Karpas-422 (cell line): ENCODE measurements around the gene GATAD2B. TPM values are rescaled to one million over a fixed set of nuclear protein-coding genes. Genes with fewer than 3 reads are reported as not detected.
A peak's percentile ranks its signal among the peaks of the same experiment; 100 is the strongest.

Experiments
- DNase-seq: peaks from one replicate; pipeline ENCODE4 v3.0.0-alpha.2; 2015
- H2AFZ ChIP-seq: fragments of 200-600 bp; sonication (generic); 2 replicates; pipeline ENCODE4 v1.6.1; 2014; ENCODE audit warnings: antibody characterized with exemption, low read length, mixed read lengths
- H3K27ac ChIP-seq: fragments of 200-600 bp; sonication (generic); 2 replicates; pipeline ENCODE4 v1.5.1; 2014; ENCODE audit warnings: mild to moderate bottlenecking, low read length, moderate library complexity
- H3K27me3 ChIP-seq: fragments of 200-600 bp; sonication (generic); 2 replicates; pipeline ENCODE4 v1.6.1; 2014; ENCODE audit warnings: low read length, mixed read lengths
- H3K36me3 ChIP-seq: fragments of 200-600 bp; sonication (generic); 2 replicates; pipeline ENCODE4 v1.6.1; 2014; ENCODE audit warnings: low read length, mixed read lengths; ENCODE audit not compliant: insufficient read depth
- H3K4me1 ChIP-seq: fragments of 200-600 bp; sonication (generic); 2 replicates; pipeline ENCODE4 v1.6.1; 2014; ENCODE audit warnings: mild to moderate bottlenecking, low read length, mixed read lengths
- H3K4me2 ChIP-seq: fragments of 200-600 bp; sonication (generic); 2 replicates; pipeline ENCODE4 v1.6.1; 2014; ENCODE audit warnings: low read length, low read depth, mild to moderate bottlenecking; ENCODE audit not compliant: poor library complexity, severe bottlenecking
- H3K4me3 ChIP-seq: fragments of 200-600 bp; sonication (generic); 2 replicates; pipeline ENCODE4 v1.5.1; 2014; ENCODE audit warnings: mild to moderate bottlenecking, antibody characterized with exemption, low read length, mixed read lengths
- H3K79me2 ChIP-seq: fragments of 200-600 bp; sonication (generic); 2 replicates; pipeline ENCODE4 v1.6.1; 2014; ENCODE audit warnings: mild to moderate bottlenecking, low read length, mixed read lengths
- H3K9ac ChIP-seq: fragments of 200-600 bp; sonication (generic); 2 replicates; pipeline ENCODE4 v1.6.0; 2014; ENCODE audit warnings: low read length
- H3K9me2 ChIP-seq: fragments of 200-600 bp; sonication (generic), shearing (Covaris generic); replicated peaks from 2 replicates; pipeline ENCODE4 v1.6.0; 2014; ENCODE audit warnings: mild to moderate bottlenecking, low read length, moderate library complexity; ENCODE audit not compliant: insufficient read depth
- H3K9me3 ChIP-seq: fragments of 300-700, 200-600 bp; sonication (generic); 2 replicates; pipeline ENCODE4 v1.6.1; 2014; ENCODE audit warnings: low read length, mixed read lengths
- H4K20me1 ChIP-seq: fragments of 200-600 bp; sonication (generic); 2 replicates; pipeline ENCODE4 v1.6.1; 2014; ENCODE audit warnings: mild to moderate bottlenecking, antibody characterized with exemption, low read length, low read depth; ENCODE audit not compliant: insufficient read depth
- total RNA-seq: library from RNA; depleted of rRNA; stranded (reverse); fragments of >200 nt; shearing (Covaris generic); gene quantifications from 2 replicates; pipeline ENCODE4 v1.2.3, GENCODE V29; 2014; ENCODE audit warnings: low replicate concordance

Gene GATAD2B
- total RNA-seq, 1 experiment from 2014 or later, result 21.8 TPM

DNA sequence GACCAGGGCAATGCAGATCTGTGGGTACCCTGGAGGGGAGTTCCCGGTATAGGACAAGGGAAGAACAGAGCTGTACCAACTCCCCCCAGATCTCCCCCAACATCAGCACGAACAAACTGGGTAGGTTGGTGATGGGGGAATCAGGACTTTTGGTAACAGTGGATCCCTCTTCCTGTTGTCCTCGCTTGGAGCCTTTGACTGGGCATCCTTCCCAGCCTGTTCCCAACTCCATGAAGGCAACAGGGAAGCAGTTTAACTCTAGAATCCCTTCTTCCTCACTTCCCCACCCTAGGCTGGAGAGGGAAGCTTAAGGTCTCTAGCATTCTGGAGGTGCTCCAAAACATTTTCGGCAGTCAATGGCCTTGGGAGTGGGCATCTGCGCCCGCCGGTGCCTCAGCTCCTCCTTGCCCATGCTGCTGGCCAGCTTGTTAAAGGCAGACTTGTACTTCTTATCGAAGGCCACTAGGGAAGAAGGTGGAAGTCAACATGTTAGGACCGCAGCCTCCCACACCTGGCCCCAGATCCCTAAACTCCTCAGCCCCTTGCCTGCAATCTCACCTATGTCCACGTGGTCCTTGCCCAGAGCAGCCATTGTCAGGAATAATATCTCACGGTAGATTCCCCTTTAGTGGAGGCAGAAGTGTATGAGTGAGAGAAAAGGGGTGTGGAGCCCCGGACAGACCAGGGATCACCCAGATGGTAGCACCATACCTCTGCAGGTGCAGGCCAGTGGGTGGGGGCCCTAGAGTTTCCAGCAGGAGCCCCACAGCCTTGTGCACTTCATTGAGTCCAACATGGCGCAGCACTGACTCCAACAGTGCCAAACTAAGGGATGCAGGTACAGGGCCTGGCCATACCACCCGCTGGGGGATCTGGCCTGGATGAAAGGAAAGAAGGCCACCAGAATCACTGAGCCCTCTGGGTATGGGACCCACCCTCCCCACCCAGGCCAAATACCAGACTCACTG lies 7.5 kb upstream of the GATAD2B start:
- Histone ChIP-seq H3K9me3 (no peaks in the 10 kb centered on the region), H2AFZ (no peak overlapping the region), H4K20me1 (no peaks in the 10 kb centered on the region), H3K27ac (no peak overlapping the region), H3K27me3 (no peaks in the 10 kb centered on the region), H3K9me2 (no peaks in the 10 kb centered on the region), H3K36me3 (peaks cover 4% of the 10 kb centered on the region), H3K4me2 (no peak overlapping the region), H3K4me1 (peaks cover 18% of the 10 kb centered on the region), H3K4me3 (no peak overlapping the region), H3K79me2 (no peaks in the 10 kb centered on the region), H3K9ac (no peak overlapping the region)
- no peak for DNase-seq

DNA sequence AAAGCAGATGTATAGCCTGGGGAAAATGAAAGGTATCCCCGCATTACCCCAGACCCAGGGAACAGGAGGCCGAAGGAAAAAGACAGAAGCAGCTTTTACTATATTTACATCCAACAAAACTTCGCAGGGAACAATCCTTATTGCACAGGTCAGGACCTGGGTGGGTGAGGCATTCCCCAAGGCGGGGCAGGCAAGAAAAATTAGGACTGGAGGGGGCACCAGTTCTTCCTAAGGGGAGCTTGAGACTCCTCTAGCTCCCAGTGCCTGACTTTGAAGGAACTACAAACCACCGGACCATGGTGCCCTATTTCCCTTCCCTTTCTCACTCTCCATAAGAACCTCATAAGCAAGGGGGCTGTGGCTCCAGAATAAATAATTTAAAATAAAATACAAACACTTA lies 6.7 kb upstream of the GATAD2B start:
- no peak overlapping the region for H3K9ac ChIP-seq
- DNase-seq, result no peak
- no peak overlapping the region for H3K4me2 ChIP-seq
- H3K27me3 ChIP-seq, result no peaks in the 10 kb centered on the region
- H3K4me3 ChIP-seq, result no peak overlapping the region
- H3K79me2 ChIP-seq, result no peaks in the 10 kb centered on the region
- H3K9me2 ChIP-seq, result no peaks in the 10 kb centered on the region
- H2AFZ ChIP-seq, result no peak overlapping the region
- H3K36me3 ChIP-seq, result peaks cover 4% of the 10 kb centered on the region
- H3K9me3 ChIP-seq, result no peaks in the 10 kb centered on the region
- H3K27ac ChIP-seq, result no peak overlapping the region
- H3K4me1 ChIP-seq, result peaks cover 18% of the 10 kb centered on the region
- H4K20me1 ChIP-seq, result no peaks in the 10 kb centered on the region

DNA sequence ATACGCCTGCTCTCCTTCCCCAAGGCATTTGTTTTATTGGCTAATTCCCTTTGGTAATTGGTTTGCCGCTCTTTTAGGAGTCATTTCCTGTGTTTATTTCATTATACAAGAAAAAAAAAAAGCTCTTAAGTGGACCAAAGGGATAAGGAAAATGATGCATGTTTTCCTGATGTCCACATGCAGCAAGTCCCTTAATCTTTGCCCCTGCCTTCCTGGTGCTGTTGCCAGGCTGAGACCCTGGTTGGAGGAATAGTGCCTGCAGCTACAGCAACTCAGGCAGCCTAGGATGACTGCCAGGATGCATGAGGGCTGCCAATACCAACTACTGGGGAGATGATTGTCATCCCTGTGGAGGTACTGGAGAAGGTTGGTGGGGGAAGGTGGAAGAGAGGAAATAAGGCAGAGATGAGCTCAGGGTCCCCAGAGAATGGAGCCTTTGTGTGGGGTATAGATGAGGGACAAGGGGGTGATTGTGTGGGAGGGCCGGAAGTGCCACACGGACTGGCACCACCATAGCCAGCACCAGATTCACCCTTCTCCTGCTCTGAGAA lies 6.1 kb upstream of the GATAD2B start:
- no peaks in the 10 kb centered on the region for H3K9me2 ChIP-seq
- peaks cover 24% of the 10 kb centered on the region for H3K4me1 ChIP-seq
- no peak for DNase-seq
- H3K27me3 ChIP-seq, result no peaks in the 10 kb centered on the region
- no peak overlapping the region for H3K4me2 ChIP-seq
- no peak overlapping the region for H2AFZ ChIP-seq
- H3K9me3 ChIP-seq, result no peaks in the 10 kb centered on the region
- no peaks in the 10 kb centered on the region for H4K20me1 ChIP-seq
- no peak overlapping the region for H3K4me3 ChIP-seq
- peaks cover 4% of the 10 kb centered on the region for H3K36me3 ChIP-seq
- H3K79me2 ChIP-seq, result no peaks in the 10 kb centered on the region; the same call in 1 of the 2 replicates
- H3K27ac ChIP-seq, result peak overlapping the region; percentile 62
- no peak overlapping the region for H3K9ac ChIP-seq

DNA sequence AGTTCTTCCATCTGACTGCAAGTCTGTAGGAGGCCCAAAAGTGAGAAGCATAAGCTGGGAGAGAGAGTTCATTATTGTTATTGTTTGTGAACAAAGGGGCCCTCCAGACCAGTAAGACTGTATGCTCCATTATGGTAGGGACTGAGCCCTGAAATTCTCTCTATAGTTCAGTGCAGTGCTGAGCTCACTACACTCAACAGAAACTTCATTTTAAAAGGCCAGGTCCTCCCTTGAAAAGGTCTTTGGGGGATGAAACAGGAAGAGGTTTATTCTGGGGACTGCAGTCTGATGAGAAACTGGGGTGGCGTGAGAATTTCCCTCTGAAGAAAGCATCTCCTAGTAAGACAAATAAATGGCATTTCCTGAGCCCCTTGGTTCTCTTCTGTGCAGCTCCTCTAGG lies 5.5 kb upstream of the GATAD2B start:
- Histone ChIP-seq H3K4me3 (no peak overlapping the region), H3K9me3 (no peaks in the 10 kb centered on the region), H3K36me3 (peaks cover 4% of the 10 kb centered on the region), H3K27me3 (no peaks in the 10 kb centered on the region), H3K9ac (no peak overlapping the region), H3K79me2 (peaks cover 2% of the 10 kb centered on the region; the same call in 1 of the 2 replicates), H3K9me2 (no peaks in the 10 kb centered on the region), H3K27ac (peak overlapping the region; percentile 62), H3K4me2 (no peak overlapping the region), H3K4me1 (peaks cover 27% of the 10 kb centered on the region), H2AFZ (no peak overlapping the region), H4K20me1 (no peaks in the 10 kb centered on the region)
- DNase-seq, result no peak

DNA sequence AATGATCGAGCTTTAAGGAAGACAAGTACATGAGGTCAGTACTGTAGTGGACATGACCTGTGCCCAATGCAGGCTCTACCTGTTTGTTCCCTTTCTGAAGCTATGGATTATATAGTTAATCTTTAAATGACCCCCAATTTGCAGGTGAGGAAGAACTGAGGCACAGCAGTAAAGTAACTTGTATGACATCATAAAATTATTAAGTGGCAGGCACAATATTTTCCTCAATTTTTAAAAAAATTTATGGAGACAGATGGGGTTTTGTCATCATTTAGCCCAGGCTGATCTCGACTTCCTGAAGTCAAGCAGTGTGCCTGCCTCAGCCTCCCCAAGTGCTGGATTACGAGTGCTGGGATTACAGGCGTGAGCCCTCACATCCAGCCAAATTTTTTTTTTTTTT lies 3.6 kb upstream of the GATAD2B start:
- no peaks in the 10 kb centered on the region for H3K9me3 ChIP-seq
- H3K4me2 ChIP-seq, result no peak overlapping the region
- H3K79me2 ChIP-seq, result peaks cover 11% of the 10 kb centered on the region
- no peaks in the 10 kb centered on the region for H3K9me2 ChIP-seq
- DNase-seq, result no peak
- no peak overlapping the region for H3K27ac ChIP-seq
- H2AFZ ChIP-seq, result no peak overlapping the region
- H3K4me3 ChIP-seq, result no peak overlapping the region
- H3K9ac ChIP-seq, result no peak overlapping the region
- no peaks in the 10 kb centered on the region for H3K27me3 ChIP-seq
- H3K4me1 ChIP-seq, result peaks cover 28% of the 10 kb centered on the region
- H3K36me3 ChIP-seq, result peaks cover 4% of the 10 kb centered on the region
- H4K20me1 ChIP-seq, result no peaks in the 10 kb centered on the region; the same call in 1 of the 2 replicates

DNA sequence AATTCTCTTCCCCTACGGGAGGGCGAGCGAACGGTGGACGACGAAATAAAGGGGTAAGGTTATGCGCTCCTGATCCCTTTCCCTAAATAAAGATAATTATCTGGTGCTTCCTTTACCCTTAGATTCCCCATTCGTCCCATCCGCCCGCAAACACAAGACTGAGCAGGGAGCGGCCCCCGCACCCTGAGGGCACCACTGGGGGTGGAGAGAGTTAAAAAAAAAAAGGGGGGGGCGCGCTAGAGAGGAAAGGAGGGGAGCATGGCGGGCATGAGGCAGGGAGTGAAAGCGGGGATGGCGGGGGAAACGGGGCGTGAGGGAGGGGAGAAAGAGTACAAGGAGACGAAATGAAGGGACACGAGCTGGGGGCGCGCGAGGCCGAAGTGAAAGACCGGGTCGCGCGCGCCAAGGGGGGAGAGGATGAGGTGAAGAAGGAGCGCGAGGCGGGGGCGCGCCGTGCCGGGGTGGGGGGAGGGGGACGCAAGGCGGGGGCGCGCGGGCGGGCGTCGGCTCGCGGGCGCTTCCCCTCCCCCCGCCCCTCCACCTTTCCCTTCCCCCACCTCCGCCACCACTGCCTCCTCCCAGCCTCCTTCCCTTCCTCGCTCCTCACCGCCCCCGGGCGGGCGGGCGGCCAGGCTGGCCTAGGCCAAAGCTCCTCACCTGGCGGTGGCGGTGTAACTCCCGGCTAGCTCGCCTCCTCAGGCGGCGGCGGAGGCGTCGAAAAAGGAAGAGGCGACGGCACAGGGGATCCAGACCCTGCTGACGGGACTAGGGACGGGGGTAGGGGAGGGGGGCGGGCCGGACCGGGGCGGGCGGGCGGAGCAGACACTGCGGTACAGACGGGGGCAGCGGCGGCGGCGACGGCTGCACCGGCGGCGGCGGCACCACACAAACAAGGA lies 448 bp downstream of the GATAD2B start:
- Histone ChIP-seq H3K9me3 (no peaks in the 10 kb centered on the region), H3K9me2 (no peaks in the 10 kb centered on the region), H3K9ac (peak overlapping the region; percentile 97), H3K79me2 (peaks cover 50% of the 10 kb centered on the region), H3K4me1 (peaks cover 39% of the 10 kb centered on the region), H4K20me1 (peaks cover 35% of the 10 kb centered on the region), H3K4me2 (peak overlapping the region; percentile 94), H3K27me3 (no peaks in the 10 kb centered on the region), H2AFZ (no peak overlapping the region), H3K27ac (peak overlapping the region; percentile 91), H3K4me3 (peak overlapping the region; percentile 75), H3K36me3 (peaks cover 13% of the 10 kb centered on the region; the same call in 1 of the 2 replicates)
- peak; percentile 93 for DNase-seq

DNA sequence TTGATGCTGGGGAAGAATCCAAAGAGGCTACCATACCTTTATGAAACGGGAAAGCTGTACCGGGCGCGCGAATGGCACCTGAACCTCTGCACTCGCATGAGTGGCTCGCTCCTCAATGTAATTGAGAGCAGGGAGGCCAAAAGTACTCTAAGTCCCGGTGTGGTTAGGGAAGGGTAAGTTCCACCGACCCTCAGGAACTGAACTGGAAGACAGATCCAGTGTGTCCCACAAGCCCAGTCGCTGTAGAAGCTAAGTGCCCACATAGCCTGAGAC lies 1.0 kb downstream of the GATAD2B start:
- H3K36me3 ChIP-seq, result peaks cover 13% of the 10 kb centered on the region; the same call in 1 of the 2 replicates
- H3K4me3 ChIP-seq, result peak overlapping the region; percentile 75
- H3K9me3 ChIP-seq, result no peaks in the 10 kb centered on the region
- H4K20me1 ChIP-seq, result peaks cover 35% of the 10 kb centered on the region
- H3K4me2 ChIP-seq, result peak overlapping the region; percentile 94
- peak; percentile 62 for DNase-seq
- peaks cover 39% of the 10 kb centered on the region for H3K4me1 ChIP-seq
- peak overlapping the region; percentile 91 for H3K27ac ChIP-seq
- H2AFZ ChIP-seq, result no peak overlapping the region
- H3K9me2 ChIP-seq, result no peaks in the 10 kb centered on the region
- H3K27me3 ChIP-seq, result no peaks in the 10 kb centered on the region
- peaks cover 56% of the 10 kb centered on the region for H3K79me2 ChIP-seq
- H3K9ac ChIP-seq, result peak overlapping the region; percentile 97
